Measurements from ENCODE around the gene CCDC160.
"Not testable (repeated sequence)": the region's sequence is repeated elsewhere in the genome, so short reads cannot be mapped to it uniquely, and the experiment has no call there.

CCDC160 gene

GRCh38 chrX:134238144-134238543 is 1.2 kb downstream of the CCDC160 start:
- H3K4me1 ChIP-seq (ENCODE audit: control extremely low read depth in 1 of 4, control insufficient read depth in 4 of 4, insufficient read depth in 4 of 4, low read length in 3 of 4); H3K27ac ChIP-seq (ENCODE audit: insufficient read depth in 1 of 2, low read depth in 1 of 2, low read length in 2 of 2, poor library complexity in 1 of 2, severe bottlenecking in 2 of 2); POLR2A ChIA-PET; H3K9me3 ChIP-seq (ENCODE audit: control extremely low read depth in 1 of 5, control insufficient read depth in 4 of 5, insufficient read depth in 2 of 5, low read depth in 1 of 5, low read length in 4 of 5); H3K36me3 ChIP-seq (ENCODE audit: control insufficient read depth in 4 of 4, insufficient read depth in 4 of 4, low read length in 3 of 4); CTCF ChIA-PET; H3K4me3 ChIP-seq (ENCODE audit: control insufficient read depth in 1 of 7, extremely low read depth in 1 of 7, insufficient read depth in 4 of 7, low read depth in 2 of 7, low read length in 6 of 7); DNase-seq: not testable (repeated sequence)
- WGBS (ENCODE audit: insufficient coverage): no CpG with 5 or more reads among the region's 9 CpGs
- H3K27me3 ChIP-seq (replicated peaks in 2 of 5; ENCODE audit: control insufficient read depth in 4 of 5, insufficient read depth in 5 of 5, low read length in 4 of 5): peaks cover 3 to 25% (median 9%) of the 10 kb centered on the region in 5 experiments

- Histone ChIP-seq H3K36me3 (ENCODE audit: control insufficient read depth in 4 of 4, insufficient read depth in 4 of 4, low read length in 3 of 4) (no peaks in the 10 kb centered on the region), H3K9me3 (ENCODE audit: control extremely low read depth in 1 of 5, control insufficient read depth in 4 of 5, insufficient read depth in 2 of 5, low read depth in 1 of 5, low read length in 4 of 5) (no peaks in the 10 kb centered on the region), H3K27me3 (replicated peaks in 2 of 5; ENCODE audit: control insufficient read depth in 4 of 5, insufficient read depth in 5 of 5, low read length in 4 of 5) (peaks cover 3 to 25% (median 9%) of the 10 kb centered on the region in 5 experiments), H3K27ac (ENCODE audit: insufficient read depth in 1 of 2, low read depth in 1 of 2, low read length in 2 of 2, poor library complexity in 1 of 2, severe bottlenecking in 2 of 2) (no peak overlapping the region), H3K4me1 (ENCODE audit: control extremely low read depth in 1 of 4, control insufficient read depth in 4 of 4, insufficient read depth in 4 of 4, low read length in 3 of 4) (peaks cover 0 to 8% (median 6%) of the 10 kb centered on the region in 4 experiments), H3K4me3 (ENCODE audit: control insufficient read depth in 1 of 7, extremely low read depth in 1 of 7, insufficient read depth in 4 of 7, low read depth in 2 of 7, low read length in 6 of 7) (no peak overlapping the region)
- no CpG with 5 or more reads among the region's 1 CpG for WGBS (ENCODE audit: insufficient coverage)
- DNase-seq: no peak
- ChIA-PET POLR2A (no interaction called here), CTCF (no interaction called here)
Measured at GRCh38 chrX:134239016-134239415, 2.0 kb downstream of the CCDC160 start.

DNA sequence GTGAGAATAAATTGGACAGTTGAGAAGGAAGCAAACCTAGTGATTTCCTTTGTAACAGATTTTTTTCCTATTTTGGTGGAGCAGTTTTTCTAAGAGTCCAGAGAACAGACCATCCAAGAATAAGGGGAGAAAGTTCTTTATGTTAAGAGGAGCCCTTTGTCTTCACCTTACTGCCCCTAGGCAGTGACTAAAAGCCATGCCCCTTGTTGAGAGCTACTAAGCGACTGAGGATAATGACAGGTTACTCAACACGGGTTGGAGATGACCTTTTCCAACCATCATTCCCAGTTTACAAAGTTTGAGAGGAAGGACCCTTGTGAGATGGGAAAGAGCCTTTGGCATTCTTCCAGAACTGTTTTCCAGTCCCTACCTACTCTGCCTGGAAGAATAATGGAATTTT is 3.2 kb downstream of the CCDC160 start:
- Histone ChIP-seq H3K36me3 (ENCODE audit: control insufficient read depth in 4 of 4, insufficient read depth in 4 of 4, low read length in 3 of 4) (no peaks in the 10 kb centered on the region), H3K27ac (ENCODE audit: insufficient read depth in 1 of 2, low read depth in 1 of 2, low read length in 2 of 2, poor library complexity in 1 of 2, severe bottlenecking in 2 of 2) (no peak overlapping the region), H3K27me3 (replicated peaks in 2 of 5; ENCODE audit: control insufficient read depth in 4 of 5, insufficient read depth in 5 of 5, low read length in 4 of 5) (peaks cover 3 to 25% (median 9%) of the 10 kb centered on the region in 5 experiments), H3K9me3 (ENCODE audit: control extremely low read depth in 1 of 5, control insufficient read depth in 4 of 5, insufficient read depth in 2 of 5, low read depth in 1 of 5, low read length in 4 of 5) (no peaks in the 10 kb centered on the region), H3K4me3 (ENCODE audit: control insufficient read depth in 1 of 7, extremely low read depth in 1 of 7, insufficient read depth in 4 of 7, low read depth in 2 of 7, low read length in 6 of 7) (no peak overlapping the region), H3K4me1 (ENCODE audit: control extremely low read depth in 1 of 4, control insufficient read depth in 4 of 4, insufficient read depth in 4 of 4, low read length in 3 of 4) (peaks cover 0 to 8% (median 6%) of the 10 kb centered on the region in 4 experiments)
- CTCF ChIA-PET: no interaction called here
- 71% methylated on average over 2 of the region's 2 CpGs for WGBS (ENCODE audit: insufficient coverage)
- no peak for DNase-seq
- POLR2A ChIA-PET: no interaction called here

DNA sequence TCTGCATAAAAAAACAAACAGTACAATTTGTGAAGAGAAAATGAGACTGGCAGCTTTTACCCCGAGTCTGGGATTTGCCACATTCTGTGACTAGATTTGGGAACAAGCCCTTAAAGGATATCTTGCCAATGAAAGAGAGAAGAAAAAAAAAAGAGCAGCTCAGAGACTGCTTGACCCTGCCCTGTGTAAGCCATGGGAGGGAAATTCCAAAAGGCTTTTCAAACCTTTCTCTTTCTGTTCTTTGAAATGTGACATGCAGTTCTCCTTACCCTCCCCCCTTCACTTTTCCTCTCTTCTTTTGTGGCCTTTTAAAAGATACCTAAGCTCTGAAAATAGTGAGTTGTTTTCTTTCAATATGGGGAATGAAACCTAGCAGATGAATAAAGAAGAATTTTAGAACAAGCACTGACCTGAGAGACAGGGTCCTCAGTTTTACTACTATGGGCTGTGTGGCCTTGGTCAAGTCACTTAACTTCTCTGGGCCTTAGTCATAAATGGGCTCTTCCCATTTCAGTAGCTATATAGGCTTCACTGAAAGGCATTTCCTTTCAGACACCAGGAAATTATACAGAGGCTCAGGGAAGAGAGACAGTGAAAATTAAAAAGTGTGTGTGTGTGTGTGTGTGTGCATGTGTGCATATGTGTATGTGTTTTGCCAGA is 5.1 kb downstream of the CCDC160 start:
- Histone ChIP-seq H3K9me3 (ENCODE audit: control extremely low read depth in 1 of 5, control insufficient read depth in 4 of 5, insufficient read depth in 2 of 5, low read depth in 1 of 5, low read length in 4 of 5) (no peaks in the 10 kb centered on the region), H3K36me3 (ENCODE audit: control insufficient read depth in 4 of 4, insufficient read depth in 4 of 4, low read length in 3 of 4) (no peaks in the 10 kb centered on the region), H3K27ac (ENCODE audit: insufficient read depth in 1 of 2, low read depth in 1 of 2, low read length in 2 of 2, poor library complexity in 1 of 2, severe bottlenecking in 2 of 2) (no peak overlapping the region), H3K4me3 (ENCODE audit: control insufficient read depth in 1 of 7, extremely low read depth in 1 of 7, insufficient read depth in 4 of 7, low read depth in 2 of 7, low read length in 6 of 7) (no peak overlapping the region), H3K4me1 (ENCODE audit: control extremely low read depth in 1 of 4, control insufficient read depth in 4 of 4, insufficient read depth in 4 of 4, low read length in 3 of 4) (peaks cover 0 to 4% (median 2%) of the 10 kb centered on the region in 4 experiments), H3K27me3 (replicated peaks in 2 of 5; ENCODE audit: control insufficient read depth in 4 of 5, insufficient read depth in 5 of 5, low read length in 4 of 5) (peaks cover 0 to 15% (median 6%) of the 10 kb centered on the region in 5 experiments)
- ChIA-PET CTCF (no interaction called here), POLR2A (no interaction called here)
- WGBS (ENCODE audit: insufficient coverage): 63% methylated on average over 1 of the region's 1 CpG
- DNase-seq: no peak

DNA sequence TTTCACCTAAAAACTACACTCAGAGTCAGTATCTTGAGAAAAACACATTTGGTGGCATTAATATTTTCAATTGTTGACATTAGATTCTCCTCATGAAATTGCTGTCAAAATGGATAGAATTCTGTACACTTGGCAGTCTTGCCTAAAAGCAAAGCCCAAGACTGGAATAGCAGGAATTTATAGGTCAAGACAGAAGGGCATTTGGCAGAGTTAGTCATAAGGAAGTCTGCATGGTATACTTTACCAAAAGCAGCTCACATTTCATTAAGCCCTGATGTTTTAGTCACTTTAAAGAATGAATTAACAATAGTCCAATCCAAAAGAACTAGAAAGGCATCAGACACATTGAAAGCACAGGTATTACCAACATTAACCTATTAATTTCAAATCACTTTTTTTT is 7.1 kb downstream of the CCDC160 start:
- CTCF ChIA-PET: no interaction called here
- Histone ChIP-seq H3K36me3 (ENCODE audit: control insufficient read depth in 4 of 4, insufficient read depth in 4 of 4, low read length in 3 of 4) (no peaks in the 10 kb centered on the region), H3K9me3 (ENCODE audit: control extremely low read depth in 1 of 5, control insufficient read depth in 4 of 5, insufficient read depth in 2 of 5, low read depth in 1 of 5, low read length in 4 of 5) (no peaks in the 10 kb centered on the region), H3K27me3 (replicated peaks in 2 of 5; ENCODE audit: control insufficient read depth in 4 of 5, insufficient read depth in 5 of 5, low read length in 4 of 5) (peaks cover 0 to 5% (median 2%) of the 10 kb centered on the region in 5 experiments), H3K4me3 (ENCODE audit: control insufficient read depth in 1 of 7, extremely low read depth in 1 of 7, insufficient read depth in 4 of 7, low read depth in 2 of 7, low read length in 6 of 7) (no peak overlapping the region), H3K4me1 (ENCODE audit: control extremely low read depth in 1 of 4, control insufficient read depth in 4 of 4, insufficient read depth in 4 of 4, low read length in 3 of 4) (no peaks in the 10 kb centered on the region), H3K27ac (ENCODE audit: insufficient read depth in 1 of 2, low read depth in 1 of 2, low read length in 2 of 2, poor library complexity in 1 of 2, severe bottlenecking in 2 of 2) (no peak overlapping the region)
- POLR2A ChIA-PET: no interaction called here
- no peak for DNase-seq

DNA sequence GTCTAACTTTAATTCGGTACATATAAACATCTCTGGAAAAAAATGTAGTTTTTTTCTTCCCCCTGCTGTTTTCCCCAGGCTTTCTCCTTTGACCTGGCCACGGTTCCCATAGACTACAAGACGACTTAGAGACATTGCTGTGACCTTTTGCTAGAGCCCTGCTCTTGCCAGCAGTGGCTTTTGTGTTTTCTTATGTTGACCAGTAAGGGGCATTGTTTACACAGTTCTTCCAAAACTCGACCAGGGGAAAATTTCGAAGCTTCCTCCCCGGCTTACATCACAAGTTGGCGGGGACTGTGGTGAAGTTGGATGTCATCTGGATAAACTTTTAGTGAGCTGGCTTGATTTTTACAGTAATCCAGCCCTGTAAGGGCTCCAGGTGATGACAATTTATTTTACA is 9.3 kb downstream of the CCDC160 start:
- H3K9me3 ChIP-seq (ENCODE audit: control extremely low read depth in 1 of 5, control insufficient read depth in 4 of 5, insufficient read depth in 2 of 5, low read depth in 1 of 5, low read length in 4 of 5): no peaks in the 10 kb centered on the region
- POLR2A ChIA-PET: no interaction called here
- no peaks in the 10 kb centered on the region for H3K36me3 ChIP-seq (ENCODE audit: control insufficient read depth in 4 of 4, insufficient read depth in 4 of 4, low read length in 3 of 4)
- H3K27ac ChIP-seq (ENCODE audit: insufficient read depth in 1 of 2, low read depth in 1 of 2, low read length in 2 of 2, poor library complexity in 1 of 2, severe bottlenecking in 2 of 2): no peak overlapping the region
- peaks cover 0 to 2% (median 0%) of the 10 kb centered on the region in 5 experiments for H3K27me3 ChIP-seq (replicated peaks in 2 of 5; ENCODE audit: control insufficient read depth in 4 of 5, insufficient read depth in 5 of 5, low read length in 4 of 5)
- H3K4me3 ChIP-seq (ENCODE audit: control insufficient read depth in 1 of 7, extremely low read depth in 1 of 7, insufficient read depth in 4 of 7, low read depth in 2 of 7, low read length in 6 of 7): no peak overlapping the region
- CTCF ChIA-PET: no interaction called here
- WGBS (ENCODE audit: insufficient coverage): 62% methylated on average over 6 of the region's 7 CpGs
- no peaks in the 10 kb centered on the region for H3K4me1 ChIP-seq (ENCODE audit: control extremely low read depth in 1 of 4, control insufficient read depth in 4 of 4, insufficient read depth in 4 of 4, low read length in 3 of 4)
- no peak for DNase-seq

GRCh38 chrX:134247492-134247891 is 10.5 kb downstream of the CCDC160 start:
- WGBS (ENCODE audit: insufficient coverage): 77% methylated on average over 3 of the region's 3 CpGs
- DNase-seq: no peak
- ChIA-PET POLR2A (no interaction called here), CTCF (no interaction called here)
- H3K9me3 ChIP-seq (ENCODE audit: control extremely low read depth in 1 of 5, control insufficient read depth in 4 of 5, insufficient read depth in 2 of 5, low read depth in 1 of 5, low read length in 4 of 5): no peaks in the 10 kb centered on the region
- H3K27ac ChIP-seq (ENCODE audit: insufficient read depth in 1 of 2, low read depth in 1 of 2, low read length in 2 of 2, poor library complexity in 1 of 2, severe bottlenecking in 2 of 2): no peak overlapping the region
- H3K4me3 ChIP-seq (ENCODE audit: control insufficient read depth in 1 of 7, extremely low read depth in 1 of 7, insufficient read depth in 4 of 7, low read depth in 2 of 7, low read length in 6 of 7): no peak overlapping the region
- no peaks in the 10 kb centered on the region for H3K4me1 ChIP-seq (ENCODE audit: control extremely low read depth in 1 of 4, control insufficient read depth in 4 of 4, insufficient read depth in 4 of 4, low read length in 3 of 4)
- peaks cover 0 to 2% (median 0%) of the 10 kb centered on the region in 5 experiments for H3K27me3 ChIP-seq (replicated peaks in 2 of 5; ENCODE audit: control insufficient read depth in 4 of 5, insufficient read depth in 5 of 5, low read length in 4 of 5)
- H3K36me3 ChIP-seq (ENCODE audit: control insufficient read depth in 4 of 4, insufficient read depth in 4 of 4, low read length in 3 of 4): no peaks in the 10 kb centered on the region
